Heart left ventricle (tissue), 13 donors: ENCODE measurements around the gene JSRP1.

ENCODE experiments used
- CTCF ChIP-seq, 12 donors: fragments of 200-600 bp; sonication (generic) in 4 of 12; IDR thresholded peaks; one replicate each; pipeline versions ENCODE4 v1.5.0 to v1.8.0; 2018 to 2022; ENCODE audit warnings: antibody characterized with exemption in 12 of 12, mild to moderate bottlenecking in 5 of 12
- POLR2A ChIP-seq, 2 donors: fragments of 450-650 bp; IDR thresholded peaks; one replicate each; pipeline ENCODE4 v1.6.1; 2017; ENCODE audit warnings: antibody characterized with exemption in 2 of 2, mild to moderate bottlenecking in 2 of 2, moderate library complexity in 2 of 2
- donor health status: ischemic (EF 13 %, LVEDD 7.1; RV severe dilation, severe dysfunction).
- donor health status: DM: no; HTN: yes; CAD: no.
- donor health status: DM: no; HTN: no; CAD: no.
- donor health status: ischemic (EF 25% LVEDD 6.9; RV normal size, moderate dysfunction).
- donor health status: ischemic (EF 25% LVEDD 5.7; RV mildly dilated, moderate dysfunction).
- donor health status: ischemic (EF 35%, LVEDD 5.7; RV mildly dilated, moderate dysfunction).
- donor health status: nonischemic (EF 11% LVEDD 7.7; RV severe dilation, severe dysfunction).
- donor health status: DM: yes; HTN: yes; CAD: no.
- donor health status: PGD.
- donor health status: ischemic (EF 29% LVEDD 5.4; RV normal size, mild dysfunction).
- donor health status: nonischemic (EF 23%, LVEDD 6.1; RV moderate dilation, normal function).

GRCh38 chr19:2268861-2269243 lies 12.6 kb upstream of the JSRP1 start:
- TF ChIP-seq CTCF (IDR thresholded peaks at IDR 0.05): no peak
- TF ChIP-seq POLR2A (IDR thresholded peaks at IDR 0.05): no peak
